Peyer's patch (tissue), 4 donors: ENCODE results near the gene WRNIP1. TPM values are rescaled to one million over a fixed set of nuclear protein-coding genes. Genes with fewer than 3 reads are reported as not detected.

Experiments
- DNase-seq, 3 donors: peaks; one replicate each; pipeline ENCODE4 v3.0.0-alpha.2; 2017 to 2019
- H3K27ac ChIP-seq, 4 donors: fragments of 200-600 bp; sonication (generic); one replicate each; pipeline ENCODE4 v1.5.1; 2016 to 2019
- H3K27me3 ChIP-seq, 2 donors: fragments of 200-600 bp; sonication (generic); one replicate each; pipeline ENCODE4 v1.5.1; 2019
- H3K36me3 ChIP-seq, 3 donors: fragments of 200-600 bp; sonication (generic); one replicate each; pipeline ENCODE4 v1.5.1; 2016 to 2019
- H3K4me1 ChIP-seq, 4 donors: fragments of 200-600 bp; sonication (generic); one replicate each; pipeline ENCODE4 v1.5.1; 2016 to 2019
- H3K4me3 ChIP-seq, 4 donors: fragments of 200-600 bp; sonication (generic); 1 replicate in 3 of 4; 2 replicates in 1 of 4; pipeline ENCODE4 v1.5.1; 2016 to 2019; ENCODE audit warnings: mild to moderate bottlenecking in 1 of 4
- H3K9me3 ChIP-seq, 4 donors: fragments of 200-600 bp; sonication (generic); one replicate each; pipeline ENCODE4 v1.5.1; 2016 to 2019; ENCODE audit warnings: mild to moderate bottlenecking in 1 of 4
- POLR2A ChIP-seq, 2 donors: fragments of 450-650 bp; IDR thresholded peaks; one replicate each; pipeline ENCODE4 v1.5.1; 2017; ENCODE audit warnings: antibody characterized with exemption in 2 of 2, mild to moderate bottlenecking in 2 of 2, moderate library complexity in 2 of 2
- total RNA-seq, 4 donors: library from RNA; depleted of rRNA; stranded (reverse); fragments of >200 nt; gene quantifications; one replicate each; pipeline ENCODE4 v1.1.0, GENCODE V29; 2016
- TF ChIP-seq, protein P1 (sequence below), 6 experiments: fragments of 450-650 bp in 4 of 6; fragments of 200-600 bp in 2 of 6; sonication (generic) in 1 of 6; IDR thresholded peaks; one replicate each; pipeline ENCODE4 v1.5.1; 2017 to 2019; ENCODE audit warnings: antibody characterized with exemption in 6 of 6, mild to moderate bottlenecking in 3 of 6, moderate library complexity in 1 of 6

Gene WRNIP1
- total RNA-seq, 4 donors from 2014 or later: 34.7 to 48.2 (median 39.6) TPM

DNA sequence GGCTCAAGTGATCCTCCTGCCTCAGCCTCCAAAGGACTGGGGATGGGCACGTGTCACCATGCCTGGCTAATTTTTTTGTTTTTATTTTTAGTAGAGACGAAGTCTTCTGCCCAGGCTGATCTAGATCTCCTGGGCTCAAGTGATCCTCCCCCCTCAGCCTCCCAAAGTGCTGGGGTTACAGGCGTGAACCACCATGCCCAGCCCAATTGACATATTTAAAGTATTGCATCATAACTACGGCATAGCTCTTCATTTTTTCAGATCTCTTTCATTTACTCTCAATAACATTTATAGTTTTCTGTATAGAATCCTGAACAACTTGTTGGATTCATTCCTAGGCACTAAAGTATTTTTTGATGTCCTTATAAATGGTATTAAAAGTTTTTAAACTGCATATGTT, 63.4 kb downstream of the WRNIP1 start:
- TF ChIP-seq, protein P1, sequence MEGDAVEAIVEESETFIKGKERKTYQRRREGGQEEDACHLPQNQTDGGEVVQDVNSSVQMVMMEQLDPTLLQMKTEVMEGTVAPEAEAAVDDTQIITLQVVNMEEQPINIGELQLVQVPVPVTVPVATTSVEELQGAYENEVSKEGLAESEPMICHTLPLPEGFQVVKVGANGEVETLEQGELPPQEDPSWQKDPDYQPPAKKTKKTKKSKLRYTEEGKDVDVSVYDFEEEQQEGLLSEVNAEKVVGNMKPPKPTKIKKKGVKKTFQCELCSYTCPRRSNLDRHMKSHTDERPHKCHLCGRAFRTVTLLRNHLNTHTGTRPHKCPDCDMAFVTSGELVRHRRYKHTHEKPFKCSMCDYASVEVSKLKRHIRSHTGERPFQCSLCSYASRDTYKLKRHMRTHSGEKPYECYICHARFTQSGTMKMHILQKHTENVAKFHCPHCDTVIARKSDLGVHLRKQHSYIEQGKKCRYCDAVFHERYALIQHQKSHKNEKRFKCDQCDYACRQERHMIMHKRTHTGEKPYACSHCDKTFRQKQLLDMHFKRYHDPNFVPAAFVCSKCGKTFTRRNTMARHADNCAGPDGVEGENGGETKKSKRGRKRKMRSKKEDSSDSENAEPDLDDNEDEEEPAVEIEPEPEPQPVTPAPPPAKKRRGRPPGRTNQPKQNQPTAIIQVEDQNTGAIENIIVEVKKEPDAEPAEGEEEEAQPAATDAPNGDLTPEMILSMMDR (IDR thresholded peaks at IDR 0.05): no peak
- no peak for TF ChIP-seq POLR2A (IDR thresholded peaks at IDR 0.05)
- H3K4me1 ChIP-seq: peaks cover 0 to 9% (median 0%) of the 10 kb centered on the region in 4 donors
- H3K27me3 ChIP-seq: no peaks in the 10 kb centered on the region
- H3K36me3 ChIP-seq: peaks cover 0 to 14% (median 0%) of the 10 kb centered on the region in 3 donors
- no peak for DNase-seq
- H3K27ac ChIP-seq: no peak overlapping the region
- no peak overlapping the region for H3K4me3 ChIP-seq
- no peaks in the 10 kb centered on the region for H3K9me3 ChIP-seq

DNA sequence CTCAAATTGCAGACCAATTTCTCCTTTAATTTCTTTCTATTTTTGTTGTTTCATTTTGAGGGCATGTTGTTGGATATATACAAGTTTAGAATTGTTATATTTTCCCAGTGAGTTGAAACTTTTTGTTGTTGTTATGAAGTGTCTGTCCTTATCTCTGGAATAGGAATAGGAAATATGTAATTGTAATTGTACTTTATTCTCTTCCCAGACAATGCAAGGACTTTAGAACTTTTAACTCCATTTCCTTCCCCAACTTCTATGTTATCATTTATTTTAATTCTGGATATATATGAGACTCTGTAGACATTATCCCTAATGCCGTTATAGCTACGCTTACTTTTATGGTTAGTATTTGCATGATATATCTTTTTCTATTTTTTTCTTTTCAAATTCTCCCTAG, 64.1 kb downstream of the WRNIP1 start:
- Histone ChIP-seq H3K27ac (no peak overlapping the region), H3K36me3 (peaks cover 0 to 21% (median 0%) of the 10 kb centered on the region in 3 donors), H3K4me1 (peaks cover 0 to 3% (median 0%) of the 10 kb centered on the region in 4 donors), H3K4me3 (no peak overlapping the region), H3K9me3 (no peaks in the 10 kb centered on the region), H3K27me3 (no peaks in the 10 kb centered on the region)
- TF ChIP-seq POLR2A (IDR thresholded peaks at IDR 0.05): no peak
- TF ChIP-seq, protein P1 (IDR thresholded peaks at IDR 0.05): no peak
- DNase-seq: no peak

DNA sequence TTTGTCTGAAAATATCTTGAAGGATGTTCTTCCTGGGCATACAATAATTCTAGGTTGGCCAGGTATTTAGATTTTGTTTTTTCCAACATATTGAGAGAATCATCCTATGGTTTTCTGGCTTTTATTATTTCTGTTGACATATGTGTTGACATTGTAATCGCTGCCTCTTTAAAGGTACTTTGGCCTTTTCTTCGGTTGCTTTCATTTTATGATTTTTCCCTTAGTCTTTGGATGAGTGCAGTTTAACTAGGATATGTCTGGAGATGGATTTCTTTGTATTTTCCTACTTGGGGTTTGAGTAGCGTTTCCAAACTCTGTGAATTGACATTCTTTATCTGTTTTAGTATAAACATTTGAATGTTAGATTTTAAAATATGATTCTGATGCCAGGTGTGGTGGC, 65.0 kb downstream of the WRNIP1 start:
- H3K27me3 ChIP-seq: no peaks in the 10 kb centered on the region
- H3K36me3 ChIP-seq: peaks cover 0 to 30% (median 0%) of the 10 kb centered on the region in 3 donors
- TF ChIP-seq POLR2A (IDR thresholded peaks at IDR 0.05): no peak
- TF ChIP-seq, protein P1 (IDR thresholded peaks at IDR 0.05): no peak
- DNase-seq: no peak
- H3K4me1 ChIP-seq: no peaks in the 10 kb centered on the region
- no peak overlapping the region for H3K27ac ChIP-seq
- no peaks in the 10 kb centered on the region for H3K9me3 ChIP-seq
- H3K4me3 ChIP-seq: no peak overlapping the region

DNA sequence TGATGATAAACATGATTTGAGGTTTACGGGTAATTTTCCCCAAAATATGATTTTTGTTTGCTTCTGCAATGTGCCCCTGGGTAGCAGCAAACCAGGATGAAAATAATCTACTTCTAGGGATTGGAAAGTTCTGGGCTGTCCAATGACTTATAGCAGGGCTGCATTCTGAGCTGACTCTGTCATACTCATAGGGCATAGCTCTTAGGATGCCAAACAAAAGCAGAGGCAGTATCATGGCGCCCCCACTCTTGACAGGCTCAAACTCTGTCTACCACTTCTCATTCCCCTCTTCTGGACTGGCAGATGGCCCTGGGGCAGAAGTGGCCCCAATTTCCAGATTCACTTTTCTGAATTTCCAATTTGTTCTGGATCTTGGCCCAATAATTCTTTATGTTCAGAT, 66.2 kb downstream of the WRNIP1 start:
- Histone ChIP-seq H3K27ac (no peak overlapping the region), H3K4me1 (no peaks in the 10 kb centered on the region), H3K4me3 (no peak overlapping the region), H3K36me3 (peaks cover 0 to 40% (median 0%) of the 10 kb centered on the region in 3 donors), H3K9me3 (no peaks in the 10 kb centered on the region), H3K27me3 (no peaks in the 10 kb centered on the region)
- TF ChIP-seq, protein P1 (IDR thresholded peaks at IDR 0.05): no peak
- no peak for TF ChIP-seq POLR2A (IDR thresholded peaks at IDR 0.05)
- no peak for DNase-seq

DNA sequence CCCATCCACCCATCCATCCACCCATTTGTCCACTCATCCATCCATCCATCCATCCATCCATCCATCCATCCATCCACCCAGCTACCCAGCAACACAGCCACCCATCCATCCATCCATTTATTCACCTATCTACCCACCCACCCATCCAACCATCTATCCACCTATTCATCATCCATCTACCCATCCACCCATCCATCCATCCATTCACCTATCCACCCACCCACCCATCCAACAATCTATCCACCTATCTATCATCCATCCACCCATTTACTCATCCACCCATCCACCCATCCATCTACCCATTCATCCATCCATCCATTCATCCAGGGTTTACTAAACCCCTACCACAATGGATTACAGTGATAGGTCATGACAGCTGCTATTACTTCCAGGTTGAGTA, 69.1 kb downstream of the WRNIP1 start:
- Histone ChIP-seq H3K27me3 (no peaks in the 10 kb centered on the region), H3K36me3 (peaks cover 0 to 60% (median 0%) of the 10 kb centered on the region in 3 donors), H3K27ac (no peak overlapping the region), H3K4me3 (no peak overlapping the region), H3K9me3 (no peaks in the 10 kb centered on the region), H3K4me1 (peaks cover 0 to 9% (median 0%) of the 10 kb centered on the region in 4 donors)
- TF ChIP-seq, protein P1 (IDR thresholded peaks at IDR 0.05): no peak
- no peak for TF ChIP-seq POLR2A (IDR thresholded peaks at IDR 0.05)
- no peak for DNase-seq

Other genes with a start within 250 kb of the WRNIP1 start
- 1 to 10 TPM in 1 of 4 donors, under 1 TPM in 3; 0.35 to 2.4 (median 0.81) TPM for gene MYLK4, start 14.5 kb upstream of the WRNIP1 start, total RNA-seq
- gene SERPINB1, start 76.5 kb downstream of the WRNIP1 start, total RNA-seq: 100 to 1,000 TPM in 1 of 4 donors, 10 to 100 TPM in 3; 58.6 to 122 (median 86.4) TPM
- 10 to 100 TPM in 1 of 4 donors, 1 to 10 TPM in 3; 2.9 to 13.2 (median 4.0) TPM for gene SERPINB9, start 137.9 kb downstream of the WRNIP1 start, total RNA-seq
- gene SERPINB6, start 206.2 kb downstream of the WRNIP1 start, total RNA-seq: 100 to 1,000 TPM; 170 to 462 (median 219) TPM
- 10 to 100 TPM; 22.1 to 60.8 (median 29.3) TPM for gene NQO2, start 234.5 kb downstream of the WRNIP1 start, total RNA-seq